ENCODE measurements around the gene TMEM235. TPM values are rescaled to one million over a fixed set of nuclear protein-coding genes. Genes with fewer than 3 reads are reported as not detected.
A peak's percentile ranks its signal among the peaks of the same experiment; 100 is the strongest.

Gene TMEM235
- total and polyA plus RNA-seq, 9 of the 15 experiments (the other 6 are each of a cell fraction or from before 2014, with no cell fraction given): not detected

- TF ChIP-seq NONO (IDR thresholded peaks at IDR 0.05; ENCODE audit: low read depth in 2 of 2, low read length in 1 of 2) (no peak), ZNF124 (CRISPR knock-in tag; IDR thresholded peaks at IDR 0.05) (no peak), PTBP1 (IDR thresholded peaks at IDR 0.05; ENCODE audit: low read depth, low read length) (no peak), NR2F6 (CRISPR knock-in tag; IDR thresholded peaks at IDR 0.05) (no peak), ZFPM2 (CRISPR knock-in tag; IDR thresholded peaks at IDR 0.05) (no peak), RBM14 (IDR thresholded peaks at IDR 0.05; ENCODE audit: borderline replicate concordance, insufficient read depth, low read depth, low read length) (no peak), ZNF133 (CRISPR knock-in tag; IDR thresholded peaks at IDR 0.05) (no peak), POLR2AphosphoS5 (IDR thresholded peaks at IDR 0.05; ENCODE audit: control insufficient read depth, insufficient read depth, low read depth, low read length) (no peak), CAMTA2 (CRISPR knock-in tag; conservative IDR thresholded peaks at IDR 0.05) (0 out of 2 replicates have a peak, but pooled peaks have one; percentile 25), E2F6 (IDR thresholded peaks at IDR 0.05; ENCODE audit: borderline replicate concordance in 1 of 2, extremely low read depth in 1 of 2, insufficient read depth in 1 of 2, insufficient read length in 1 of 2, low read depth in 1 of 2, low read length in 1 of 2, poor library complexity in 1 of 2, severe bottlenecking in 1 of 2) (no peak), MBD2 (IDR thresholded peaks at IDR 0.05; ENCODE audit: borderline replicate concordance, low read depth) (peak; percentile 7; the same call in 1 of the 2 replicates), ESRRA (IDR thresholded peaks at IDR 0.05; ENCODE audit: borderline replicate concordance, low read depth) (no peak), POLR2AphosphoS2 (IDR thresholded peaks at IDR 0.05; ENCODE audit: low read length) (no peak), FOXP4 (CRISPR knock-in tag; IDR thresholded peaks at IDR 0.05; ENCODE audit: borderline replicate concordance) (no peak), KAT2B (IDR thresholded peaks at IDR 0.05; ENCODE audit: low read depth, low read length) (no peak), STAG1 (CRISPR knock-in tag; IDR thresholded peaks at IDR 0.05; ENCODE audit: borderline replicate concordance) (no peak), TRIM24 (IDR thresholded peaks at IDR 0.05) (no peak), CHCHD3 (CRISPR knock-in tag; IDR thresholded peaks at IDR 0.05) (no peak), POLR2A (conservative IDR thresholded peaks at IDR 0.05) (0 out of 2 replicates have a peak, but pooled peaks have one; percentile 65), NCOA4 (IDR thresholded peaks at IDR 0.05; ENCODE audit: partially characterized antibody) (no peak), ATF7 (IDR thresholded peaks at IDR 0.05) (no peak), ZBTB12 (CRISPR knock-in tag; IDR thresholded peaks at IDR 0.05) (no peak), HMG20A (CRISPR knock-in tag; conservative IDR thresholded peaks at IDR 0.05) (no peak), POLR2B (IDR thresholded peaks at IDR 0.05; ENCODE audit: low read depth, partially characterized antibody) (peak; percentile 57), KDM2B (CRISPR knock-in tag; IDR thresholded peaks at IDR 0.05) (no peak), SUPT5H (IDR thresholded peaks at IDR 0.05) (peak; percentile 74), GATA2 (CRISPR knock-in tag; IDR thresholded peaks at IDR 0.05) (no peak)
Measured at GRCh38 chr17:78225088-78225865, 6.2 kb upstream of the TMEM235 start (continued).
